Kidney epithelial cell (primary cell): ENCODE results near the gene SRR. TPM values are rescaled to one million over a fixed set of nuclear protein-coding genes. Genes with fewer than 3 reads are reported as not detected.

Experiments
- DNase-seq: peaks from one replicate; pipeline ENCODE4 v3.0.0-alpha.2; 2010; ENCODE audit warnings: low read depth
- H3K27me3 ChIP-seq: 2 replicates; pipeline ENCODE4 v1.6.0; 2011; ENCODE audit warnings: low read length; ENCODE audit not compliant: control insufficient read depth, insufficient read depth
- H3K36me3 ChIP-seq: 2 replicates; pipeline ENCODE4 v1.5.1; 2011; ENCODE audit warnings: low read length; ENCODE audit not compliant: control insufficient read depth, insufficient read depth
- H3K4me3 ChIP-seq: 2 replicates; pipeline ENCODE4 v1.5.1; 2011; ENCODE audit warnings: low read depth, mild to moderate bottlenecking, control low read depth, low read length
- CTCF ChIP-seq: IDR thresholded peaks from 2 replicates; pipeline ENCODE4 v1.5.1; 2011; ENCODE audit warnings: mild to moderate bottlenecking, moderate library complexity, low read length, control low read depth, inconsistent platforms; ENCODE audit not compliant: insufficient read depth, poor library complexity, severe bottlenecking
- total RNA-seq: library from RNA; depleted of rRNA; stranded (reverse); fragments of >200 nt; gene quantifications from 2 replicates; pipeline ENCODE4 v1.2.3, GENCODE V29; 2015

SRR gene
- total RNA-seq, 1 donor from 2014 or later, result 24.4 TPM

DNA sequence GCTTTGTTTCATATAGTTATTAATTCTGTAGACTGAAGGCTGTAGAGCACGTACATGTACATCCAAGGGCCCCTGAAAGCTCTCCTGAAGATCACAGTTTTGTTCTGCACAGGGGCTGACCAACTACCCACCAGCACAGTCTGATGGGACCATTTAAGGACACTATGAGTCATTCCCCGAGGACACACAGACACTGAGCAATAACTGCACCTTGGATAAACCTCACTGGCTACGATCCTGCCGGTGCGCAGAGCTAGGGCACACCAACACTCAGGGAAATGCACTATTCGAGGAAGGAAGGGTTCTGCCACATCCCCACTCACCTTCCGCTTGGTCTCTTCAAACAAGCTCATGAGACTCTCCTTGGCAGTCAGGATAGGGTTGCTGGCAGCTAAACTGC is 20.4 kb upstream of the SRR start:
- Histone ChIP-seq H3K36me3 (peaks cover 5% of the 10 kb centered on the region), H3K4me3 (no peak overlapping the region), H3K27me3 (no peaks in the 10 kb centered on the region)
- no peak for TF ChIP-seq CTCF
- DNase-seq, result no peak

DNA sequence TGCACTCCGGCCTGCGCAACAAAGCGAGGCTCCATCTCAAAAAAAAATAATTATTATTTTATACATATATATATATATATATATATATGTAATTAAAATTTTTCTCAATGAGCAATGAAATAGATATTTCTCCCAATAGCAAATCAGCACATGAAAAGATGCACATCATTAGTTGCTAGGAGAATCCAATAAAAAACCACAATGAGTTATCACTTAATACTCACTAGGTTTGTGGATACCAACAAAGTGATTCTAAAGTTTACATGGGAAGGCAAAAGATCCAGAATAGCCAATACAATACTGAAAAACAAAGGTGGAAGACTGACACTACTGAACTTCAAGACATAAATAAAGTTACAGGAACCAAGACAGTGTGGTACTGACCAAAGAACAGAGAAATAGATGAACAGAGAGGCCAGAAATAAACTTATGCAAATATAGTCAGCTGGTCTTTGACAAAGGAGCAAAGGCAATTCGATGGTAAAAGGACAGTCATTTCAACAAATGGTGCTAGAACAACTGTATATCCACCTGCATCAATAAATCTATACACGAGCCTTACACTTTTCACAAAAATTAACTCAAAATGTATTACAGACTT is 13.8 kb upstream of the SRR start:
- H3K36me3 ChIP-seq, result no peaks in the 10 kb centered on the region
- TF ChIP-seq CTCF, result no peak

DNA sequence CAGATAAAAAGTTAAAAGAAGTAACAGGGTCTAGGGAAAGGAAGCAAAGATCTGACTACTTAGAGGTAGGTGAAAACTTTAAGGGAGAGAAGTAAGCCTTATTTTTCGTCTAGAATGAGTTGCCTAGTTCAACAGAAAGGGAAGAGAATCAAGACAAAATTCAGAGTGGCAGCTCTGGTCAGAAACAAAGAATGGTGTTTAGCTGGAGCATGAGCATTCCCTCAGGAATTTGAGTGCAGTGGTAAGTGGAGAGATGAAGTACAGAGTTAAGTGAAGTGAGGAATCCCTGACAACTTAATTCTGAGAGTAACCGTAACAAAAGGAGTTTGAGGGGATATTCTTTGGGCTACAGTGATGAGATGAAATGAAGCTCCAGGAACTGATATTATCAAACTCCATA is 11.7 kb upstream of the SRR start:
- no peak for TF ChIP-seq CTCF
- no peaks in the 10 kb centered on the region for H3K36me3 ChIP-seq
- H3K4me3 ChIP-seq, result no peak overlapping the region
- H3K27me3 ChIP-seq, result no peaks in the 10 kb centered on the region
- no peak for DNase-seq

More for the DNA sequence above, 13.8 kb upstream of the SRR start:
- H3K4me3 ChIP-seq, result no peak overlapping the region
- no peaks in the 10 kb centered on the region for H3K27me3 ChIP-seq
- DNase-seq, result no peak

GRCh38 chr17:2295575-2295974 is 8.2 kb upstream of the SRR start:
- no peaks in the 10 kb centered on the region for H3K27me3 ChIP-seq
- no peak for DNase-seq
- H3K4me3 ChIP-seq, result no peak overlapping the region
- TF ChIP-seq CTCF, result no peak
- H3K36me3 ChIP-seq, result no peaks in the 10 kb centered on the region

GRCh38 chr17:2297023-2297422 is 6.7 kb upstream of the SRR start:
- Histone ChIP-seq H3K36me3 (no peaks in the 10 kb centered on the region), H3K4me3 (no peak overlapping the region), H3K27me3 (no peaks in the 10 kb centered on the region)
- no peak for TF ChIP-seq CTCF
- no peak for DNase-seq

DNA sequence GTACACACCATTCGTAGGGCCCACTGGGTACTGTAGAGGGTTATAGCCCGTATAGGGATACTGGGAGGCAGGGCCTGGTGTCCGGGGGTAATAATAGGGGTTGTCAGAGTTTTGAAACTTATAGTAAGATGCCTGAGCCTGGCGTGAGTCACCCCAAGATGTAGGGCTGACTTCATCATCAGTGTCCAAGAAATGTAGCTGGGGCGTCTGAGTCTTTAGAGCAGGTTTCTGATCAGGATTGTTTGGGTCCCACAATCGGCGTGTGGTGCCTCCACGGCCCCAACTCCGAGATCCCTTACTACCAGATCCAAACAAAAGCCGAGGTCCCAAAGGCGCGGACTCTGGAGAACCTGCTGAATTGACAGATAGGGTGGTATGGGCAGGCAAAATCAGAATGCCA is 4.6 kb upstream of the SRR start:
- DNase-seq, result no peak
- no peaks in the 10 kb centered on the region for H3K27me3 ChIP-seq
- no peak overlapping the region for H3K4me3 ChIP-seq
- TF ChIP-seq CTCF, result no peak
- no peaks in the 10 kb centered on the region for H3K36me3 ChIP-seq
